Right lobe of liver (tissue), 6 donors: Measurements from ENCODE around the gene SV2C. TPM values are rescaled to one million over a fixed set of nuclear protein-coding genes. Genes with fewer than 3 reads are reported as not detected.

Experiments
- ATAC-seq, 4 donors: fragments of 200-7000 bp; cut with Tn5 transposase; one replicate each; pipeline ENCODE4 v1.9.1; 2020; ENCODE audit warnings: mild to moderate bottlenecking in 4 of 4, moderate library complexity in 4 of 4
- DNase-seq, 3 donors: peaks; one replicate each; pipeline ENCODE4 v3.0.0-alpha.2; 2020
- H3K27ac ChIP-seq, 3 donors: fragments of 200-600 bp; one replicate each; pipeline ENCODE4 v1.8.0; 2022
- H3K27me3 ChIP-seq, 2 donors: fragments of 200-600 bp; one replicate each; pipeline ENCODE4 v1.8.0; 2022
- H3K36me3 ChIP-seq, 4 donors: fragments of 200-600 bp; sonication (generic) in 1 of 4; one replicate each; pipeline versions ENCODE4 v1.5.1 to v1.8.0; 2017 to 2022; ENCODE audit warnings: control low read depth in 1 of 4
- H3K4me1 ChIP-seq, 4 donors: fragments of 200-600 bp; sonication (generic) in 1 of 4; one replicate each; pipeline versions ENCODE4 v1.5.1 to v1.8.0; 2017 to 2022; ENCODE audit warnings: control low read depth in 1 of 4
- H3K4me3 ChIP-seq, 3 donors: fragments of 200-600 bp; one replicate each; pipeline ENCODE4 v1.8.0; 2022
- H3K9me3 ChIP-seq, 4 donors: fragments of 200-600 bp; sonication (generic) in 1 of 4; one replicate each; pipeline versions ENCODE4 v1.5.1 to v1.8.0; 2017 to 2022; ENCODE audit warnings: control low read depth in 1 of 4
- POLR2A ChIP-seq: fragments of 450-650 bp; IDR thresholded peaks from one replicate; pipeline ENCODE4 v1.6.1; 2017; ENCODE audit warnings: antibody characterized with exemption, mild to moderate bottlenecking
- WGBS: methylation state at CpG from one replicate; pipeline ENCODE4 v1.1.6; 2018; ENCODE audit warnings: low coverage, low lambda C conversion rate; ENCODE audit not compliant: insufficient coverage; ENCODE audit errors: missing lambda C conversion rate; 5-methylcytosine and 5-hydroxymethylcytosine counted together
- intact Hi-C, 2 donors: fragments of 100-400 bp; cut with DNase I; formaldehyde crosslinking; loops; one replicate each; pipeline versions ENCODE4 v1.11.2 to v1.14.1; 2022
- total RNA-seq, 6 experiments: library from RNA; depleted of rRNA in 2 of 6; stranded (reverse); fragments of >200 nt in 2 of 6; fragmentation: NEBNext Ultra II Directional in 3 of 6; extraction: Animal tissue kit (Norgen Biotek cat#: 25700) in 3 of 6; gene quantifications; one replicate each; pipeline versions ENCODE4 v1.1.0 to v1.2.4, GENCODE V29; 2016 to 2023
- TF ChIP-seq, protein P1 (sequence below), 4 donors: fragments of 200-600 bp in 3 of 4; fragments of 450-650 bp in 1 of 4; IDR thresholded peaks; one replicate each; pipeline versions ENCODE4 v1.5.1 to v1.8.0; 2016 to 2022; ENCODE audit warnings: antibody characterized with exemption in 4 of 4, mild to moderate bottlenecking in 2 of 4
- donor health status: DM: no; HTN: yes; CAD: no.
- donor health status: DM: no; HTN: no; CAD: no.
- donor health status: DM: no; HTN: no; CAD: no.
- donor health status: DM: no; HTN: yes; CAD: no.
- donor health status: DM: no; HTN: yes; CAD: no.

Gene SV2C
- total RNA-seq, 6 experiments from 2014 or later = under 0.01 to 0.05 (median 0.01) TPM; not detected in 2

DNA sequence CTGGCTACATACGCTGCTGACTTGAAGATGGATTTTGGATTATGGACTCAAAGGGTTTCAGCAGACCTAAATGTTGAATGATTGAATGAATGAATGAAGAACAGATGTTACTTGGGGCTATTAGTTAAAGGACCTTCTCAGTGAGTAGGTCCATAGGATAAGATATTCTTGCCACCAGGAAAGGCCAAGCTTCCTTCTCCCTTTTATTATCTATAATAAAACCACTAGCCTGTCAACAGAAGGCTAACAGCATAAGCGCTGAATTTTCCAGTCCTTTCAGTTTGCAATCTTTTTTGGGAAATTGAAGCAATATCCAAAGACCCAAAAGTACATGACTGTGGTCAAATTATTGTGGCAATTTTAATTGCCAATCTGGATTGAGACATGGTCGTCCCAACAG lies 113.3 kb downstream of the SV2C start:
- no peaks in the 10 kb centered on the region for H3K9me3 ChIP-seq
- H3K4me3 ChIP-seq = no peak overlapping the region
- DNase-seq (no peak), ATAC-seq (no peak)
- no peaks in the 10 kb centered on the region for H3K36me3 ChIP-seq
- TF ChIP-seq, protein P1, sequence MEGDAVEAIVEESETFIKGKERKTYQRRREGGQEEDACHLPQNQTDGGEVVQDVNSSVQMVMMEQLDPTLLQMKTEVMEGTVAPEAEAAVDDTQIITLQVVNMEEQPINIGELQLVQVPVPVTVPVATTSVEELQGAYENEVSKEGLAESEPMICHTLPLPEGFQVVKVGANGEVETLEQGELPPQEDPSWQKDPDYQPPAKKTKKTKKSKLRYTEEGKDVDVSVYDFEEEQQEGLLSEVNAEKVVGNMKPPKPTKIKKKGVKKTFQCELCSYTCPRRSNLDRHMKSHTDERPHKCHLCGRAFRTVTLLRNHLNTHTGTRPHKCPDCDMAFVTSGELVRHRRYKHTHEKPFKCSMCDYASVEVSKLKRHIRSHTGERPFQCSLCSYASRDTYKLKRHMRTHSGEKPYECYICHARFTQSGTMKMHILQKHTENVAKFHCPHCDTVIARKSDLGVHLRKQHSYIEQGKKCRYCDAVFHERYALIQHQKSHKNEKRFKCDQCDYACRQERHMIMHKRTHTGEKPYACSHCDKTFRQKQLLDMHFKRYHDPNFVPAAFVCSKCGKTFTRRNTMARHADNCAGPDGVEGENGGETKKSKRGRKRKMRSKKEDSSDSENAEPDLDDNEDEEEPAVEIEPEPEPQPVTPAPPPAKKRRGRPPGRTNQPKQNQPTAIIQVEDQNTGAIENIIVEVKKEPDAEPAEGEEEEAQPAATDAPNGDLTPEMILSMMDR (IDR thresholded peaks at IDR 0.05) = no peak
- no peak for TF ChIP-seq POLR2A
- intact Hi-C loops = no loop called here
- no peaks in the 10 kb centered on the region for H3K4me1 ChIP-seq
- WGBS = 44% methylated on average over 3 of the region's 3 CpGs
- H3K27ac ChIP-seq = no peak overlapping the region
- no peaks in the 10 kb centered on the region for H3K27me3 ChIP-seq

DNA sequence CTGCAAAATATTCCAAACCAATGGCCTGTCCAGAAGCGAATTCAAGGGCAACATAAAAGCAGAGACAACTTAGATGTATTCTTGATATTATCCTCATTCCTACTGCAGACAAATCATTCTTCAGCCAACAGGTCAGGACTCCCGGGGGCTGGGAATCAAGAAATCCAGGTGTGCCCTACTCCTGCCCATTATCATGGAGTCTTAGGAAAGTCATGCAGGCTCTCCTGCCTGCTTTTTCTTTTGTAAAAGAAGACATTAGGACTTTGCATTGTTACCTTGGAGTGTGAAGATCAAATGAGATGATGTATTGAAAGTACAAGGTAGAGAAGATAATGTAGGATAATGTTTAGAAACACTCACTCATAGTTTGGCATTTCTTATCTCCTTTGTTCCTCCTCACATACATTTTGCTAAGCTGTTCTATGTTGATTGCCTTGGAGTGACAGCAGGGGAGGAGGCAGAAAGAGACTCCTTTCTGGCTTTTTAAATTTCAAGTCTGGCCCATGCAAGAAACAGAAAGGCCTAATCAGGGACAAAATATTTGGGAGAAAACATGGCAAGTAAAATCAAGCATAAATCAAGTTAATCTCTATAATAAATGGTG lies 113.8 kb downstream of the SV2C start:
- Histone ChIP-seq H3K27ac (no peak overlapping the region), H3K4me1 (no peaks in the 10 kb centered on the region), H3K36me3 (no peaks in the 10 kb centered on the region), H3K9me3 (no peaks in the 10 kb centered on the region), H3K4me3 (no peak overlapping the region), H3K27me3 (no peaks in the 10 kb centered on the region)
- no peak for ATAC-seq
- 68% methylated on average over 2 of the region's 2 CpGs for WGBS
- TF ChIP-seq, protein P1 (IDR thresholded peaks at IDR 0.05) = no peak
- TF ChIP-seq POLR2A = no peak
- no peak for DNase-seq
- intact Hi-C loops = no loop called here

DNA sequence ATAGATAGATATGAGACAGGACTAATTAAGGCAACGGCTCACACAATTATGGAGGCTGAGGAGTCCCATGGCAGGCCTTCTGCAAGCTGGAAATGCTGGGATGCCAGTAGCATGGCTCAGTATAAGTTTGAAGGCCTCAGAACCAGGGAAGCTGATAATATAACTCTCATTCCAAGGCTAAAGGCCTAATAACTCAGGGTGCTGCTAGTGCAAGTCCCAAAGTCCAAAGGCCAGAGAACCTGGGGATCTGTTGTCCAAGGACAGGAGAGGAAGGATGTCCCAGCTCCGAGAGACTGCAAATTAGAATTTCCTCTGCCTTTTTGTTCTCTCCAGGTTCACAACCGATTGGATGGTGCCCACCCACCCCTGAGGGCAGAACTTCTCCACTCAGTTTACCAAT lies 114.5 kb downstream of the SV2C start:
- TF ChIP-seq, protein P1 (IDR thresholded peaks at IDR 0.05) = no peak
- no peak for TF ChIP-seq POLR2A
- Histone ChIP-seq H3K27ac (no peak overlapping the region), H3K4me1 (no peaks in the 10 kb centered on the region), H3K4me3 (no peak overlapping the region), H3K36me3 (no peaks in the 10 kb centered on the region), H3K9me3 (no peaks in the 10 kb centered on the region), H3K27me3 (no peaks in the 10 kb centered on the region)
- intact Hi-C loops = no loop called here
- 66% methylated on average over 2 of the region's 3 CpGs for WGBS
- ATAC-seq (no peak), DNase-seq (no peak)

DNA sequence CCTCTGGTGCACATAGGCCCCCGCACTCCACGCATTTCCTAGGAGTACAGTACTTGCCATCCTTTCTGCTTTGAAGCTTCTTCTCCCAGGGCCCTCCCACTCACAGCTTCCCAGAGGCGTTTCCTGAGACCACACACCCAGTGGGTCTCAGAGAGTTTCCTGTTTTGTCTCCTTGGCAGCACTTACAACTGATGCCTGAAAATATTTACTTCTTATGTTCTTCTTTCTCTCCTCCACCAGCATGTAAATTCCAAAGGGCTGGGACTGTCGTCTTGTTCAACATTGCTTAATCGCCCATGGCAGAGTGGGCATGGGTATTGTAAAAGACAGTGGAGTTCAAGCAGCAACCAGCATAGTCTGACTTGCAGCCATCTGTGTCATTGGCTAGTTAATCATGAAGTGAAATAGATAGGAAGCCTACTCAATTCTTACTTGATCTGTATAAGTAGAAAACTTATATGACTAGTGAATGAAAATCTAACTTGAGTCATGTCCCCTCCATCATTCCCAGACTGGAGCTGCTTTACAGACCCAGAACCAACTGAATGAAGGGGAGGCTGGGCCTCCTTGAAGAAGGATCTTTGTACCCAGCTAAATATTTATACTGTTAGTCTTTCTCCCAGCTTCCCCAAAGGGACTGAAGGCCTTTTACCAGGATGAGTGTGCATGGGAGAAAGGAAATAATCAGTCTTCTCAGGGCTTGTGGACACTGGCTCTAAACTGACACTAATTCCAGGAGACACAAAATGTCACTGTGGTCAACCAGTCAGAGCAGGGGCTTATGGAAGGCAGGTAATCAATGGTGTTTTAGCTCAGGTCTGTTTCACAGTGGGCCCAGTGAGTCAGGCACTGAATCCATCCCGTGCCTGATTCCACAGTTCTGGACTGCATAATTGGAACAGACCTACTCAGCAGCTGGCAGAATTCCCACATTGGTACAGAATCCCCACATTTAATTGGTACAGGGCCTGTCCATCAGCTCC lies 116.4 kb downstream of the SV2C start:
- H3K27ac ChIP-seq = no peak overlapping the region
- H3K27me3 ChIP-seq = no peaks in the 10 kb centered on the region
- WGBS = 38% methylated on average over 5 of the region's 6 CpGs
- ATAC-seq (no peak), DNase-seq (no peak)
- H3K36me3 ChIP-seq = no peaks in the 10 kb centered on the region
- no peaks in the 10 kb centered on the region for H3K4me1 ChIP-seq
- TF ChIP-seq, protein P1 (IDR thresholded peaks at IDR 0.05) = no peak
- no peak for TF ChIP-seq POLR2A
- intact Hi-C loops = no loop called here
- no peak overlapping the region for H3K4me3 ChIP-seq
- H3K9me3 ChIP-seq = no peaks in the 10 kb centered on the region
